Stimulated activated naive CD8-positive, alpha-beta T cell treated with anti-CD3 and anti-CD28 coated beads, Interleukin-15, amount 100 ng/mL, for 72 hours (primary cell): ENCODE results near the gene SMAD5.
A peak's percentile ranks its signal among the peaks of the same experiment; 100 is the strongest.

Source experiments
- ATAC-seq: fragments of 150-1000 bp; cut with Tn5 transposase; 2 replicates; pipeline ENCODE4 v1.10.0; 2021; ENCODE audit warnings: mild to moderate bottlenecking, moderate library complexity
- DNase-seq, 2 donors: peaks; one replicate each; pipeline ENCODE4 v3.0.0; 2021 to 2022
- H3K27ac Mint-ChIP-seq, 2 donors: one replicate each; pipeline ENCODE4 v1.8.0; 2022; ENCODE audit warnings: mild to moderate bottlenecking in 2 of 2, mixed read lengths in 2 of 2, moderate library complexity in 2 of 2
- H3K27me3 Mint-ChIP-seq: one replicate; pipeline ENCODE4 v1.8.0; 2022; ENCODE audit warnings: mixed read lengths
- H3K4me1 Mint-ChIP-seq: one replicate; pipeline ENCODE4 v1.8.0; 2022; ENCODE audit warnings: mild to moderate bottlenecking, mixed read lengths
- H3K4me3 Mint-ChIP-seq, 2 donors: one replicate each; pipeline ENCODE4 v1.8.0; 2022; ENCODE audit warnings: mild to moderate bottlenecking in 2 of 2, mixed read lengths in 2 of 2, moderate library complexity in 1 of 2
- H3K9me3 Mint-ChIP-seq, 2 donors: one replicate each; pipeline ENCODE4 v1.8.0; 2022; ENCODE audit warnings: mixed read lengths in 2 of 2

SMAD5 gene

DNA sequence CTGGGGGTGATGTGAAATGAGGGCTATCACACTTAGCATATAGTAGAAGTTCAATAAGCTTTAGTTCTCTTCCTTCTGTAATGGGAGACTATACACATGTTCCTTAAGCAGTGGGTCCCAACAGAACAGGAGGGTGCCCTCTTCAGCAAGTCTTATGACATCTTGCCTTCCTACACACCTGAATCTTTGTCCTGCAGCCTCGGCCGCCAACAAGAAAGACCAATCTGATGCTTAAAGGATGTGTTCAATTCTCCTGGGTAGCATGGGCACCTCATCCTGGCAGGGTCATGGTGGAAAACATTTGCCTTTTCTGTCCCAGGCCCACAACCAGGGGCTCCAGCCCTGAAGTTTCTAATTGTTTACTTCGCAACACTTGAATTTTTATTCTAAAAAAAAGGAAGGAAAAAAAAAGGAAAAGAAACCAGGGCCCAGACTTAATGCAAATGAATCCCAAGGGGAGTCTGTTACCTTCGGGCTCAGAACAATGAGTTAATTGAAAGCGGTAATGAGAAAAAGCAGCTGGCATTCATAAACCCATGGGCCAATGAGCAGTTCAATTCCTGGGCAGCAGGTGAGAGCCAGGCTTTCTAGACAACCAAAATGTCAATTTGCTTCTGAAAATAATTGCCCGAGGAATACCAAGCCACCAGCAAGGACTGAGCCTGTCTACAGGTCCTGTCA is 26.2 kb upstream of the SMAD5 start:
- H3K9me3 Mint-ChIP-seq, result no peaks in the 10 kb centered on the region
- no peaks in the 10 kb centered on the region for H3K4me1 Mint-ChIP-seq
- DNase-seq, result no peak
- ATAC-seq, result no peak
- H3K27me3 Mint-ChIP-seq, result no peaks in the 10 kb centered on the region
- no peak overlapping the region for H3K27ac Mint-ChIP-seq
- no peak overlapping the region for H3K4me3 Mint-ChIP-seq

DNA sequence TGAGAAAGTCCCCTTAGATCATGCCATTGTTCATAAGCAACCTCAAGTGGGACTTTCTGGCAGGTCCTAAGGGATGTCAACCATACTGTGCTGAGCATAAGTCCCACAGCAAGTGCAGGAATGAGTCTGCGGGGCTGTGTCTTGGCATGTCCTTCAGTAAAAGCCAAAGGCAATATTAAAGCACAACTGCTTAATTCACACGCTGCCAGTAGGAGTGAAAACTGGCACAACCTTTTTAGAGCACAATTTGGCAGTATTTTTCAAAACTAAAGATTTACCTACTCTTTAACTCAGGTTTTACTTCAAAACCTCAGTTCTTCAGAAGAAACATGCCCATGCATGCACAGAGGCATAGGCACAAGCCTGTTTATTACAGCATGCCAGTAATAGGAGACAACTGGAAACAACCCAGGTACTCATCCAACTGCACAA is 24.4 kb upstream of the SMAD5 start:
- Mint-ChIP-seq H3K4me1 (no peaks in the 10 kb centered on the region), H3K4me3 (no peak overlapping the region), H3K9me3 (no peaks in the 10 kb centered on the region), H3K27ac (peak overlapping the region in 1 of 2 donors; percentile 26), H3K27me3 (no peaks in the 10 kb centered on the region)
- ATAC-seq (no peak), DNase-seq (no peak)

DNA sequence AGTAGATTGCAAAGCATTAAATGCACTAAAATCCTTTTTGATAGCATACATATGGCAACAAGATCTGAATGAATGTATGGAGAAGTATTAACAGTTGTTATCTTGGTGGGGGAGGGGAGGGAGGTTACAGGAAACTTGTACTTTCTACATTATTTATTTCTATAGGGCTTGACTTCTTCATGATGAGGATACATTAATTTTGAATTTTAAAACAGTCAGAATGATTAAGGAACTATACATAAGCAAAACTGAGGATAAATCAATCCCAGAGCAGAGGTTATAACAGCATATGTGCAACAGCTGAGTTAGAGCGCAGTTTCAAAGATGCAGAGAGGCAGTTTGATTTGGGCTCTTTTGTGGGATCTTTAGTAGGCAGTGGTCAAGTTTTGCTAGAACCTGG is 23.9 kb upstream of the SMAD5 start:
- no peaks in the 10 kb centered on the region for H3K27me3 Mint-ChIP-seq
- DNase-seq, result no peak
- no peak for ATAC-seq
- H3K4me1 Mint-ChIP-seq, result no peaks in the 10 kb centered on the region
- H3K4me3 Mint-ChIP-seq, result no peak overlapping the region
- H3K9me3 Mint-ChIP-seq, result no peaks in the 10 kb centered on the region
- peak overlapping the region in 1 of 2 donors; percentile 31 for H3K27ac Mint-ChIP-seq

DNA sequence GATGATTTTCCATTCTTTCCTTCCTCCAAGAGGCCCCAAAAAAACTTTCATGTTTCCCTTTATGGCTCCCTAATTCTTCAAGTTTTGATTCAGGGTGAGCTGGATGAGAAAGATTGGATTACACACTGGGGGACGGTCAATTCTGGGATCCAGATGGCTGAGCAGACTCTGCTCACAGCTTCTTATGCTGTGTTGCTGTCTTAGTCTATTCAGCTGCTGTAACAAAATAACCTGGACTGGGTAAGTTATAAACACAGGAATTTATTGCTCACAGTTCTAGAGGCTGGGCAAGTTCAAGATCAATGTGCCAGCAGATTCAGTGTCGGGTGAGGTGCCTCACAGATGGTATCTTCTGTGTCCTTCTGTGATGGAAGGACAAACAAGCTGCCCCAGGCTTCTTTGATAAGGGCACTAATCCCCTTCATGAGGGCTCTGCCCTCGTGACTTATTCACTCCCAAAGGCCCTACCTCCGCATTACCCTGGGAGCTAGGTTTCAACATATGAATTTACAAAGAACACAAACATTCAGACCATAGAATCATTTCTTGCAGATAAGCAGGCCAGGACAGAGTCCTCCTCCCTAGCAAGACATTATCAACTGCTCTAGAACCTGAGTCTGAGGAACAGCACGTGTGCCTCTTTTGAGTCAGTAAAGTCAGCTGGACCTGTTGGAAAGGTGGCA is 23.1 kb upstream of the SMAD5 start:
- no peaks in the 10 kb centered on the region for H3K4me1 Mint-ChIP-seq
- DNase-seq (no peak), ATAC-seq (no peak)
- H3K4me3 Mint-ChIP-seq, result no peak overlapping the region
- no peak overlapping the region for H3K27ac Mint-ChIP-seq
- no peaks in the 10 kb centered on the region for H3K27me3 Mint-ChIP-seq
- no peaks in the 10 kb centered on the region for H3K9me3 Mint-ChIP-seq

DNA sequence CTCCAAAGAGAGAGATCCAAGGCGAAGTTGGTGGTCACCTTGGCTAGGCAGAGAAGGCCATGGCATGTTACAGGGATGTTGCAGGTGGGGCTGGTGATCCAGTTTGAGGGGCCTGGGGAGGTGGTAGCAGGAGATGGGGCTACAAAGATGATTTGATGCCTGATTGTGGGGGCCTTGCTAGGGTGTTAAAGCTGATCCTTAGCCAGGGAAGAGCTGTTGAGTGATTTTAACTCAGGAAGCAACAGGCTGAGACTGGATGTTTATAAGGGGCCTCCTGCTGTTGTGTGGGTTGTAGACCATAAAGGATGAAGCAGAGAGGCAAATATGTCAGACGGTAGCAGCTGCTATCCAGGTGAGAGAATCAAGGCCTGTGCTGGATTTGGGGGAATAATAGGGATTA is 19.0 kb upstream of the SMAD5 start:
- no peak for ATAC-seq
- H3K9me3 Mint-ChIP-seq, result no peaks in the 10 kb centered on the region

GRCh38 chr5:136114414-136115125 is 18.1 kb upstream of the SMAD5 start:
- Mint-ChIP-seq H3K4me1 (no peaks in the 10 kb centered on the region), H3K27me3 (peaks cover 7% of the 10 kb centered on the region), H3K27ac (no peak overlapping the region), H3K4me3 (no peak overlapping the region), H3K9me3 (no peaks in the 10 kb centered on the region)
- DNase-seq, result no peak
- ATAC-seq, result no peak

More for the DNA sequence above, 19.0 kb upstream of the SMAD5 start:
- DNase-seq, result no peak
- no peaks in the 10 kb centered on the region for H3K4me1 Mint-ChIP-seq
- H3K4me3 Mint-ChIP-seq, result no peak overlapping the region
- H3K27me3 Mint-ChIP-seq, result peaks cover 7% of the 10 kb centered on the region
- no peak overlapping the region for H3K27ac Mint-ChIP-seq

GRCh38 chr5:136115183-136115865 is 17.3 kb upstream of the SMAD5 start:
- Mint-ChIP-seq H3K27me3 (peaks cover 7% of the 10 kb centered on the region), H3K4me3 (no peak overlapping the region), H3K9me3 (no peaks in the 10 kb centered on the region), H3K27ac (no peak overlapping the region), H3K4me1 (no peaks in the 10 kb centered on the region)
- peak; percentile 69 for ATAC-seq
- DNase-seq, result no peak

DNA sequence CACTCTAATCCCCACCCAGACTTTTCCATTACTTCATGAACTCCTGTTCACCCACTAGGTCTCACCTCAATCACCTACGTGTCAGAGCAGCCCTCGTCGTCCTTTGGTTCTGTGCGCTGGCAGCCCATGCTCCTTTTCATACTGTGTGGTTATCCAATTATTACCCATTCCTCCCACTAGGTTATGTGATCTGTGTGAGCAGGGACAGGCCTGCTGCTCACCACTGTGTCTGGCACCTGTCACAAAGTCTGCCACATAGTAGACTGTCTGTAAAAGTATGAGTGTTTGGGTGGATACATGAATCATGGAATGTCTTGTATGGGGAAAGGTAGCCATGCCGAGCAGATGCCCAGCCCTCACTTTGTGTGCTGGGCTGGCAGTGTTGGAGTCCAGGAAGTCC is 12.1 kb upstream of the SMAD5 start:
- H3K27ac Mint-ChIP-seq, result no peak overlapping the region
- peaks cover 20% of the 10 kb centered on the region for H3K27me3 Mint-ChIP-seq
- H3K4me3 Mint-ChIP-seq, result no peak overlapping the region

GRCh38 chr5:136123236-136123768 is 9.3 kb upstream of the SMAD5 start:
- ATAC-seq (no peak), DNase-seq (no peak)
- no peaks in the 10 kb centered on the region for H3K4me1 Mint-ChIP-seq
- no peaks in the 10 kb centered on the region for H3K9me3 Mint-ChIP-seq
- H3K27me3 Mint-ChIP-seq, result peaks cover 41% of the 10 kb centered on the region
- H3K4me3 Mint-ChIP-seq, result no peak overlapping the region
- H3K27ac Mint-ChIP-seq, result no peak overlapping the region

More for the DNA sequence above, 12.1 kb upstream of the SMAD5 start:
- DNase-seq (no peak), ATAC-seq (no peak)
- no peaks in the 10 kb centered on the region for H3K4me1 Mint-ChIP-seq
- H3K9me3 Mint-ChIP-seq, result no peaks in the 10 kb centered on the region

- Mint-ChIP-seq H3K4me3 (no peak overlapping the region), H3K27ac (no peak overlapping the region), H3K27me3 (peaks cover 57% of the 10 kb centered on the region), H3K9me3 (no peaks in the 10 kb centered on the region), H3K4me1 (no peaks in the 10 kb centered on the region)
- no peak for DNase-seq
- ATAC-seq, result no peak
These were observed 5.1 kb upstream of the SMAD5 start for GRCh38 chr5:136127560-136127959.

GRCh38 chr5:136128481-136128880 is 4.2 kb upstream of the SMAD5 start:
- peaks cover 57% of the 10 kb centered on the region for H3K27me3 Mint-ChIP-seq
- H3K4me3 Mint-ChIP-seq, result no peak overlapping the region
- ATAC-seq (no peak), DNase-seq (no peak)
- no peak overlapping the region for H3K27ac Mint-ChIP-seq
- peaks cover under 1% of the 10 kb centered on the region for H3K4me1 Mint-ChIP-seq
- no peaks in the 10 kb centered on the region for H3K9me3 Mint-ChIP-seq

GRCh38 chr5:136129445-136129844 is 3.2 kb upstream of the SMAD5 start:
- H3K27ac Mint-ChIP-seq, result no peak overlapping the region
- H3K9me3 Mint-ChIP-seq, result no peaks in the 10 kb centered on the region
- peaks cover 48% of the 10 kb centered on the region for H3K27me3 Mint-ChIP-seq
- H3K4me1 Mint-ChIP-seq, result peaks cover 7% of the 10 kb centered on the region
- no peak for ATAC-seq
- H3K4me3 Mint-ChIP-seq, result no peak overlapping the region
- DNase-seq, result no peak

GRCh38 chr5:136130581-136130980 is 2.1 kb upstream of the SMAD5 start:
- H3K27me3 Mint-ChIP-seq, result peaks cover 44% of the 10 kb centered on the region
- H3K4me1 Mint-ChIP-seq, result peaks cover 14% of the 10 kb centered on the region

GRCh38 chr5:136132087-136132486 is 558 bp upstream of the SMAD5 start:
- peak overlapping the region; percentile 83 to 96 for H3K4me3 Mint-ChIP-seq
- no peaks in the 10 kb centered on the region for H3K9me3 Mint-ChIP-seq
- H3K4me1 Mint-ChIP-seq, result peaks cover 14% of the 10 kb centered on the region
- ATAC-seq (peak; percentile 30), DNase-seq (peak in 1 of 2 donors; percentile 10)
- peaks cover 31% of the 10 kb centered on the region for H3K27me3 Mint-ChIP-seq
- H3K27ac Mint-ChIP-seq, result peak overlapping the region; percentile 77 to 97

More at GRCh38 chr5:136130581-136130980, 2.1 kb upstream of the SMAD5 start:
- DNase-seq (no peak), ATAC-seq (no peak)
- H3K9me3 Mint-ChIP-seq, result no peaks in the 10 kb centered on the region
- no peak overlapping the region for H3K27ac Mint-ChIP-seq
- H3K4me3 Mint-ChIP-seq, result no peak overlapping the region

DNA sequence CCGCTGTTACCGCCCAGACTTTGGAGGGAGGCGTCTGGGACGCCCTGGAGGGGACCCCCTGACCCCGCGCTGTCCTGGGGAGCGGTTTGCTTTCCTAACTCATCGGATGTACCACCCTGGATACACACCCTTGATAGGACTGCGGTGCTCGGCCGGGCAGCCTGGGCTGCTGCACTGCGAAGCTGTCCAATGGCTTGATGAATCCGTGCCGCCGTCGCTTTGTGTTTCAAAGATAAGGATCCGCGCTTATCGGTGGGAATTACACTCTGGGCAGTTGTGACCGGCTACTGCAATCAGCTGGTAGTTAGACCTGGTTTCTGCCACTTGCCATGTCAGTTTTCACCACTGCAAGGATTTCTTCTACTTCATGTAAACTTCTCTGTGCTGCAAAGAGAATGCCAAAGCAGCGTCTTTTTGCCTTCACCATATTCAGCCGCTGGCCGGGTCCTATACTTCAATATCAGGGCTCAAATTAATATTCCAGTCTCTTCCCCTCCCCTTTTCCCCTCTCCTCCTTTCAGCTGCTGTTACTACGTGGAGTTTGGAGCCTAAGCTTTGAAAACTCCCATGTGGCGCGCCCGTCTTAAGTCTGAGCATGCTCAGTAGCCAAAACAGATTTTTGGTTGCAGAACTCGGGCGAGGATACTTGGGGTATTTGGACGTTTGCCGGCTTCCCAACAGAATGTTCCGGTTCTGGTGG is 727 bp downstream of the SMAD5 start:
- Mint-ChIP-seq H3K4me1 (peaks cover 24% of the 10 kb centered on the region), H3K27ac (peak overlapping the region; percentile 58 to 71), H3K27me3 (peaks cover 19% of the 10 kb centered on the region), H3K4me3 (peak overlapping the region; percentile 89 to 96), H3K9me3 (no peaks in the 10 kb centered on the region)
- ATAC-seq (peak; percentile 73), DNase-seq (peak in 1 of 2 donors; percentile 20)
